HG03095 (cell line): ENCODE data around the gene HOXA7.

Source experiments
- ATAC-seq: cut with Tn5 transposase; IDR thresholded peaks from one replicate; pipeline ENCODE4 v1.9.1; 2021; ENCODE audit warnings: moderate library complexity; ENCODE audit not compliant: unreplicated experiment

The HOXA7 gene

DNA sequence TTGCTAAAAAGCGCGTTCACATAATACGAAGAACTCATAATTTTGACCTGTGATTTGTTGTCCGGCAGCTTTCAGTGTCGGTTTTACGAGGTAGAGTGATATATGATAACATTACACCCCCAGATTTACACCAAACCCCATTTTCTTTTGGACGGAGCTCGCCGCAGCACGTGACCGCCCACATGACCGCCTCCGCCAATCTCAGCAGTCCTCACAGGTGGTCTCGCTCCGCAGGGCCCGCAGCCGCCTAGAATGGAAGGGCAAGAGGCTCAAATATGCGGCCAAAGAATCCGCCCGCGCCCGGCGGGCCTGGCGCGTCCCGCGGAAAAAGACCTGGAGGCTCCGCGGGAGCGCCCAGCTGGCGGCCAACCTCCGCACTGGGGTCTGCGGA, at the start of gene HOXA7:
Gene HOXA7, minus strand, starts transcription at position 168 of the 391 bp plus-strand sequence. Its CDS starts 130 bp downstream, at position 38.
- no peak for ATAC-seq

DNA sequence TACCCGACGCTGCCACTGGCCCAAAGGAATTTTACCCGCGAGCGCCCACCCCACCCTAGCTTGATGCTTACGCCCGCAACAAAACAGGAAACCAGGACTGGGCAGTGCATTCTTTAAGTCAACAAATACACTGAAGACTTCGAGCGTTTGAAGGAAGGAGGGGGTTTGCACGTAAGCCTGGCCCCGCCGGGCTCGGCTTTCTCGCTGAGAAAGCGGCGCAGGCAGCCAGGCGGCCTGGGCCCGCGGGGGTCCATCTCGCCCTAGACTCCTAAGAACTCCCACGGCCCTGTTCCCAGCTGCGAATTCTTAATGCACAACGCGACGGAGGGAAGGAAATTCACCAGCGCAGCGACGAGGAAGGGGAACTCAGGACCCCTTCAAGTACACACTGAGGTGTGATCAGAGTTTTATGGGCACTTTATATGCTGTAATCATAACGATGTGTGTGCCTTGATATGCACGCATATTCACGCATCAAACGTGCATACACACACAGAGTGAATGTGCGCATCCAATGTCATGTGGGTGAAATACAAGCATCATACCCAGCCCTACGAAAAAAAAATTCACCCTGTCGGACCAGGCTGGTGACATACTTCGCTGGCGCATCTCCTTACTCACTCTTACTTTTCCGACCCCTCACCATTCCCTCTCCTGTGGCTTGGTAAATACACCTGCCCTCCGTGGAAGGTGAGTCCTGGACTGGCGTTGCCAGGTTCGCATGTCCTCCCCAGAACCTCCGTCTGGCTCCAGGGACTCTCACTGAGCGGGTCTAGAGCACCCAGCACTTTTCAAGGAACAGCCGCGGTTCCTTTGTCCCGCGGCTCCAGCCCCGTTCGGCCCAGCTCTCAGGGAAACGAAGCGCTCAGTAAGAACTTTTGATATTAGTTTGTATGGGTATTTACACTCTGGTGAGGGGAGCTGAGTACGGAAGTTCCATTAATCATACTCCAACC, 49.1 kb upstream of the HOXA7 start:
- ATAC-seq: no peak

DNA sequence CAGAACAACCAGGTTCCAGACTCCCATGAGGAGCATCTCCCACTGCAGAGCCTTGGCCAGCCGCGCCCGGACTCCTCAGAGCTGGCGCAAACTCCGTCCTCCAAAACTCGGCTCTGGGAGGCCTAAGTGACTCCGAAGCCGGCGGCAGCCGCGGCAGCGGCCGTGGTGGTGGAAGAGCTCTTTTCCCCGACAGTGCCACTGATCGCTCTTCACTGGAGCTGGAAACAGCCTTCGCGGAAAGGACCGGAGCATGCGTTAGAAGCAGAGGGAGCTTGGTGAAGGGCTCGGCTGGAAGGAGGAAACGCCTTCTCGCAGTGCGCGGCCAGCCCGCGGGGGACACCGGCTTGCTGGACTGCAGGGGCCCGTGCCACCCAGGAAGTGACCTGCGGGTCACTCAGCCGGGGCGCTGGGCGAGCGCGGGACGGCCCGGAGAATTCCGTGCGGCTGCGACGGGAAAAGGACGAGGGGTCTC, 48.4 kb upstream of the HOXA7 start:
- ATAC-seq: no peak

DNA sequence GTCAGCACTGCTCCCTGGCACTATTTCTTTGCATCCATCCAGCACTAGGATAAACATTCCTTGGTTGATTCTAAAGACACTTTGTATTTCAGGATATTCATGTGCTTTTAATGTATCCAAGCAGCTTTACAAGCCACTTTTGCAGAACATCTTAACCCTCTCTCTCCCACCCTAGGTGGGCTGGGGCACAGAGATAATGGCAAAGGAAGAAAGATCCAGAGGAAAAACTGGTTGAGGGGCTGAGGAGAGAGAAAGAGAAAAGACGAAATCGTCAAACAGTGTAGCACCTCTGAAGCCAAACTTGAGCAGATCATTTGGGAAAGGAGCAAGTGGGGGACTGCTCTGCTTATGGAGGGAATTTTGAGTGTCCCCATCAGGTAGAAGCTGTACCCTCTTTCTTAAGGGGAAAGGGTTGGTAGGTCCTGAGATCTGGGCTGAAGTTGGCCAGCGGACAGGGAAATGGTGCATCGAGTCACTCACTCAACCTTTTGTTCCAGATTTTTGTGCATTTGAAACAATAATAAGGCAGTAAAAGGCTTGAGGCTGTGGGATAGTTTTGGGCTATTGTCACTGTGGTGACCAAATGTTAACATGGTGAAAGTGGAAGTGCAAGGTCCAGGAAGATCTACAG, 47.6 kb upstream of the HOXA7 start:
- no peak for ATAC-seq

DNA sequence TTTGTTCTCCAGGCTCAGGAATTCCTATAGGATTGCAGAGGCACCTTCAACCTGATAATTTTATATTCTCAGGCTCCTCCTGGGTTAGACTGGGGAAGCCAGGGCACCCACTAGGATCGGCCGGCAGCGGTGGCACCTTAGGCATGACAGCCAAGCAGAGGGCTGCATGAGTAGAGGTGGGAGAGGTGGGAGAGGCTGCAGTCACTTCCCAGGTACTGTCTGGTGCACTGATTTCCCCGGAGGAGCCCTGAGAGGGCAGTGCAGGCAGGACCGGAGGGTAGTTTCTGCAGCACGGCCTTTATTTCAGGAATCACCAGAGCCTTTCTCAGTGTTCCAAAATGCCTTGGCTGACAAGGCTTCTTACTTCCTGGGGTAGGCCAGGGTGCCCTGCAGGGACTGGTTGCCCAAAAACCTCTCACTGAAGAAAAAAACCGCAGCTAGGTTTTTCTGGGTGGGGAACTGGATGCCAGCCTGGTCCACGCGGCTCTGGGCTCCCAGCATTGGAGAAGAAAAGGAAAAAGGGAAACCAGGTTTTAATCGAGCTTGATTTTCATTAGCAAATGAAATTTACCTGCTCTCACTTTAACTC, 47.0 kb upstream of the HOXA7 start:
- no peak for ATAC-seq

DNA sequence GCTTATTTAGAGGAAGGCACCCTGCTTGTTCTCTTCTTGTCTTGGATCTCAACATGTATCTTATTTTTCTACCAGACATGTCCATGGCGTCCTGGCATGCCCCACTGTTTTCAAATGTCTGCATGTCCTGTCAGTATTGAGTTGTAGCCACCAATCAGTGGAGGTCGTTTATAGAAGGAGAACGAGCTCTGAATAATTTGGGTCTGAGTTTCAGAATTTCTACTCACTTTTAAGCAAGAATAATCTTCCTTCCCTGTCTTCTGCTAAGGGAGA, 46.3 kb upstream of the HOXA7 start:
- no peak for ATAC-seq

DNA sequence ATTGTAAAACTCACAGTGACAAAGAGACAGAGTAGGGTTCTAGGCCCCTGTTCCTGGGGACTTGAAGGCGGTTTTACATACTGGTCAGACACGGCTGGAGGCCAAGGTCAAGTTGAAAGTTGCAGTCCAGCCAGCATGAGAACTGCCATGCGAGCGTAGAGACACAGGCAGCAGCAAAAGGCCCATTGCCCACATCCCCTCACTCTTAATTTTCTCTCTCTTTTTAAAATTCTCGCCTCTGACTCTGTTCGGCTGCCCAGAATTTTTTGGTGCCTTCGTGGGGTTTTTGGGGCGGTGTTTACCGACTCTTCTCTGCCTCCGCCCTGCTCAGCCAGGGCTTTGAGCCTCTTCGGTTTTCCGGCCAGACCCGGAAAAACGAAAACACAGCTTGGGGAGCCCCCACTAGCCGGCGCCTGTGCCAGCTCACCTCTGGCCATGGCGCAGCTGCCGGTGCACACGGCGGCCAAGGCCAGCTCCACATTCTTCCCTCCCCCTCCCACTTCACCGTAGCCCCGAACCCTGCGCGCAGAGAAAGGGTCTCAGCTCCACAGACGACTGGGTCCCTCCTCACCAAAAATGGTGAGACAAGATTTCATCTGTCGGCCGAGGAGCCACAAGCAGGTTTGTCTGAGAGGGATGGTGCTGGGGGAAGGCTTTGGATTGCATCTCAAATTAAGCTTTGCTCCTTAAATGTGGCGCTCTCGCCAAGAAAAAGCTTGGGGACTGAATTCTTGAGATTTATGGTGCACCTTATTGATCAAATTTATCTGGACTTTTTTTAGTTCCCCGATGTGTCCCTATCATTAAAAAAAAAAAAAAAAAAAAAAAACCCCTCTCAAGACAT, 45.8 kb upstream of the HOXA7 start:
- no peak for ATAC-seq

DNA sequence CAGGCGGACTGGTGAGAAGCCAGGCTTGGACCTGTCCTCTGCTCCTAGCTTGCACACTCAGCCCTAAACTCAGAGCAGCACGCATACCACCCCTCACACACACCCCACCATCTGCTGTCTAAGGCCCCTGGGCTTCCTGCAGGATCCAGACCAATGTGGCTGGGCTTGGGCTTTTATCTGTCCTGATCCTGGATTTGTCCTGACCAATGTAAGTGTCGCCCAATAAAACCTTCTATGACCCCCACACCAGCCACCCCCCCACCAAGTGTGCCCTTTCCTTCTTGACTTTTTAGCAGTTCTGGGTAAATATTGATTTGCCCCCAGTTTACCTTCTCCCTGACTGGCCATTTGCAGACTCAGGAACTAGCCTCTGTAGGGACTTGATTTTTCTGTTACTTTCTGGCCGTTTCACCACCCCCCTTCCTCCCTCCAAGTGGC, 45.1 kb upstream of the HOXA7 start:
- no peak for ATAC-seq

DNA sequence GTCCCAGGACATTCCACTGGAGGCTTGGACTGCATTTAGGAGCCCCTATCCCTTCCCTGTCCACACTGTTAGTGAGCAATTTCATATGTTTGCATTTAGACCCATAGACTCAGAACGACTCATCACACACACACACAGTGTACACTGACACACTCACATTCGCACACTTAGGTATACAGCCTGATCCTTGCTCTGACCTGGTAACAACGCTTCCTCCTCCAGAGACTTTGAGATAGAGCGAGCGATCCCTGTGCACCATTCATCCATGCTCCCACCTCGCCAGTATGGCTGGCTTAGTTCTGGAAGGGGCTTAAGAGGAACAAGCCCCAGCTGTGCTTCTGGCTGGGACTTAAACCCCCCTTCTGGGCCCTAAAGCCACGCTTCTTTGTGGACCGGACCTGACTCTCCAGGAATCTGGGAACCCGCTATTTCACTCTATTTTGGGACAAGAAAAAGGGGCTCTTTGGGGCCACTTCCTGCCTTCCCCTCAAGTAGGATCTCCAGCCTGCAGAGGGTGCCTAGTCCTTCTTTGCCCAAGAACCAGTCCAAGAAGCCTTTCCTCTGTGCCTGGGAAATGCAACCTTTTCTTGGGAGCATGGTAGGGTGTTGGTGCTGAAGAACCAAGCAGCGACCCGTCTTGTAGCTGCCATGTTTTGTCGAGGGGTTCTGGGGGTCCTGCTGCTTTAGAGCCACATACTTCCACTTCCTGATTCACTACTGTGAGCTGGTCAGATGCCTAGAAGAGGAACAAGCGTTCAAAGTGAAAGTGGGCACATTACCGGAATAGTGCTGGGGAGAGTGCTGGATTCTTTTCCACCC, 44.5 kb upstream of the HOXA7 start:
- ATAC-seq: no peak

DNA sequence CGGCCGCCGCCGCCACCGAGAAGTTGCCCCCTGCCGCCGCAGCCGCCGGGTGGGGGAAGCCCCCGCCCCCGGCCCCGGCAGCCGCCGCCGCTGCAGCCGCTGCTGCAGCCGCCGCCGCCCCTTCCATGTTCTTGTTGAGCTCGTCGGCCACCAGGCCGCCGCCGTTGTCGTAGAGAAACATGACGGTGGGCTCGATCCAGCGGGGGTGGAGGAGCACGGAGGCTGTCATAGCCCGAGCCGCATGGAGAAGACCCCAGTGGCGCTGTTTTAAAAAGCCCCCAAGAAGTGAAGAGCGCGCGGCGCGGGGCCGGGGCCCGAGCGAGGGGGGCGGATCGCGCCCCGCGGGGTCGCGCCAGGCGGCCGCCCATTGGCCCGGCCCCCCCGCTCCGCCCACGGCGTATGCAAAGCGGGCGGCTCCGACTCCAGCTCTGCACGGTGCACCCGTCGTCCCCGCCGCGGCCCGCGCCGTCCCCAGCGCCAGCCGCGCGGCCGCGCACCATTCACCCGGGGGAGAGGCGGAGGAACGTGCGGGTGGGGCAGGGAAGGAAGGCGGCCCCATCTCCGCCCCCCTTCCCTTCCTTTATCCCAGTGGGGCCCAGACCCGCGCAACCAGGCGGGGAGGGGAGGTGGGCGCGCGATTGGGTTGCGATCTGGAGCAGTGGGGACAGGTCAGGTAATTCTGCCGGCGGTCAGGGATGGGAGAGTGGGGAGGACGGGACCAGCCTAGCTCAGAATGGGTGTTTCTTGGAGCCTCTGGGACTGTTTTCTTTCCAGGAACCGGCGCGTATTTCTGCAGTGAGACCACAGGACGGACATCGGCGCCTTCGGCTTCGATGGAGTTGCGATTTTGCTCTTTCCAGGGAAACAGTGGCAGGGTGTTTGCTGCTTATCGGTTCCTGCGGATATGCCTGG, 43.6 kb upstream of the HOXA7 start, which contains the start of gene HOXA13:
Gene HOXA13, minus strand, starts transcription at position 243 of the 912 bp plus-strand sequence. Its CDS starts 14 bp downstream, at position 229.
- ATAC-seq: no peak

DNA sequence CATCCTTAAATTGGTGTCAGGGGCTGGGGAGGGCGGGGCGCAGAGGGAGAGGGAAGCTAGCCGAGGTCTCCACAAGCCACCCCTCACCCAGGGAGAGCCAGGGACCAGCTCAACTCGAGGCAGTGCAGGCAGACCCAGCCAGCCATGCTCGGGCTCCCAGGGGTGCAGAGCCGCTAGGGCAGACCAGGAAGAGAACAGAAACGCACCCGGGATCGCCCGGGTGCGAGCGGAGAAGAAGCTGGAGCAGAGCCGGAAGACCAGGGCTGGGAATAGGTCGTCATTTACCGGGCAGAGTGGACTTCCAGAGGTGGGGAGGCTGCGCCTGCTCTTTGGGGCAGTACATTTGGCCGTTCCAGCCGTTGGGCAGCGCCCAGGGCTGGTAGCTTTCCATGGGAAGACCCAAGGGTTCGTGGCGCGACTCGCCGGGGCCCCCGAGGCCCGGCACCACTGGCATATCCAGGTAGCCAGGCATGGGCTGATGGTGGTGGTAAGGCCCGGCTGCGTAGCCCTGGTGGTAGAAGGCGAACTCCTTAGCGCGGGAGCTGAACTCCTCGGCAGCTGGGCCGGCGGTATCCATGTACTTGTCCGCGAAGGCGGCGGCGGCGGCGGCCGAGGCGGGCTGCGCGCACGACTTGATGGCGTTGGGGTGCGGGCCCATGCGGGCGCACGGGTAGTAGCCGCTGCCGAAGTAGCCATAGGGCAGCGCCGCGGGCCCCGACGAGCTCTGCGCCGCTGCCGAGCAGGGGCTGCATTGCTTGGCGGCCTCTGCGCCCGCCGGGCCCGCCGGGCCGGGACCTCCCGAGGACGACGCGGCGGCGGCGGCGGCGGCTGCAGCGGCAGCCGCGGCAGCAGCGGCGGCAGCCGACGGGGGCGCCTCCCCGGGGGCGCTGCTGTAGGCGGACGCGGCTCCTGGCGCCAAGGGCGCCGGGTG, 42.7 kb upstream of the HOXA7 start:
- ATAC-seq: no peak

DNA sequence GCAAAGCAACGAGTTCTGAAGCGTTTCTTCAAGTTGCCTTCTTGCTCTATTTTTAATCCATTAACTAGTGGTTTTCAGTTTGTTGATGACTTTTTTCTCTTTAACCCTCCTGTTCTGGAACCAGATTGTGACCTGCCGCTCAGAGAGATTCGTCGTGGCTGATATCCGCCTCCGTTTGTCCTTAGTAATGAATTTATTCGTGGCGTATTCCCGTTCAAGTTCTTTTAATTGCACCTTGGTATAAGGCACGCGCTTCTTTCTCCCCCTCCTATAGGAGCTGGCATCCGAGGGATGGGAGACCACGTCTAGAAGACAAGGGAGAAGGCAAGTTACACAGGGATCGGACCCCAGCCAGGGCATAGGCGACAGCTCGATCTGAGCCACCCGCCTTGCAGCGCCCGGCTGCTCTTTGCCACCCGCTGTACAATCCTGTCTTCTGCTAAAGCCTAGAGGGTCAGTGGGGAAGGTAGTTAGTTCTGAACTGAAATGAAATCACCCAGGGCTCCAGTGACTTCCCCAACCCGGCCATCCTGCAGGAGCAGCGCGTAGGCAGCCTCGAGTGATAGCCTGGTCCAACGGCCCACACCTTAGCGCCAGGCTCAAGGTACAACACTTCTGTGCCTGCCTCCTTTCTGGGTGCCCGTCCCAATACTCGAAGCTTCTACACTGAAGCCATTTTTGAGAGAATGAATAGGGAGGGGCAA, 41.8 kb upstream of the HOXA7 start:
- ATAC-seq: no peak

DNA sequence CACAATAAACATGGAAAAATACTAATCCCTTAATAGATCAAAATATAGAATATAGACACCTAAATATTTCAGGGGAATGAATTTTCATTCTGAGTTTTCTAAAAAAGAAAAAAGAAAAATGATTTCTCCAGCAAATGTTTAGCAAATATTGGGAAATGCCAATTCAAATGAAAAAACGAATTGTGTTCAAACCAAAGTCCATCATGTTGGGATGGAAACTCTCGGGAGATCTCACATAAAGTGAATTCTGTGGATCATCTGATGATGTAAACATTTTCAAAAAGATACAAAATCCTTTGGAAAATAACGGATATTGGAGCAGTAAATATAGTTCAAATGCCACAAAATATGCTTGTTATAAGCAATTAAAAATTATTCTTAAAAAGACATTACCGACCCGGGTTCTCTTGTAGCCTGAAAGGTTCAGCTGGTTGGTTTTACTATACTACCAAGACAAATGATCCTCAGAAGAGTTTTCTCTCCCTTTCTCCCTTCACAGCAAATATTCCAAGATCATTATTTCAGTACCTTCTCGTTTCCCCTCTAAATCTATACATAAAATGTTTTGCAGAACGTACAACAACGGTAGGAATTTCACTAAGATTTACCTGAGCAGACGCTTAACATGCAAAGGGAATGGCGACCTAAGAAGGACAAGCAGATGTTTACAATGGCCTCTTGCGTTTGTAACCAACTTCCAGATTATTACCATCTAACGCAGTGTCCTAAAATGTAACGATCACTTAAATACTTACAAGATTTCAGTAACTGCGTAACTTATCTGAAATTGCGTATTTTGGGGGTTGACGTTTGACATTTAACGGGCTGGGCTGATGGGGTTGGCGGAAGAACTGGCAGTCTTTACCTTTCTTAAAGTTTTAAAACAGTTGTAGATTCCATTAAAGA, 40.9 kb upstream of the HOXA7 start:
- no peak for ATAC-seq

DNA sequence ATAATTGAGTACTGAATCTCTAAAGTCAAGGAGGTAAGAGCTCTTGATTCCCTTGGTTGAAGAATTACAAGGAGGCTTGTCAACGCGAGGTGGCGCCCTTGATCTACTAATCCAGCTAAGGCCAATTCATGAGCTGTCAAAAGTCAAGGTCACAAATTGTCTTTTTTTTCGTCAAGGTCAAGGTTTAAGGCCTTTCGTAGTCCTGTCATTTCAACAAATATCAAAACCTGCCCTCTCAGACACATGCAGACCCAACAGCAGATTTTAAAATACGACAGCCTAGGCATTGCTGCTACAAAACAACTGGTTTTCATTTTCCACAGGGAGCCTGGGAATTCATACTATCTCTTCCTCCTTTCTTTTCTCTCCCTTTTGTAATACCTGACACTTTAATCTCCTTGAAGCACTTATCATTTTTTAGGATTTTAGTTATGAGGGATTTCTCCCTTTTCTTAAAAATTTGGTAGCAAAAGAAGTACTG, 39.9 kb upstream of the HOXA7 start:
- ATAC-seq: no peak

DNA sequence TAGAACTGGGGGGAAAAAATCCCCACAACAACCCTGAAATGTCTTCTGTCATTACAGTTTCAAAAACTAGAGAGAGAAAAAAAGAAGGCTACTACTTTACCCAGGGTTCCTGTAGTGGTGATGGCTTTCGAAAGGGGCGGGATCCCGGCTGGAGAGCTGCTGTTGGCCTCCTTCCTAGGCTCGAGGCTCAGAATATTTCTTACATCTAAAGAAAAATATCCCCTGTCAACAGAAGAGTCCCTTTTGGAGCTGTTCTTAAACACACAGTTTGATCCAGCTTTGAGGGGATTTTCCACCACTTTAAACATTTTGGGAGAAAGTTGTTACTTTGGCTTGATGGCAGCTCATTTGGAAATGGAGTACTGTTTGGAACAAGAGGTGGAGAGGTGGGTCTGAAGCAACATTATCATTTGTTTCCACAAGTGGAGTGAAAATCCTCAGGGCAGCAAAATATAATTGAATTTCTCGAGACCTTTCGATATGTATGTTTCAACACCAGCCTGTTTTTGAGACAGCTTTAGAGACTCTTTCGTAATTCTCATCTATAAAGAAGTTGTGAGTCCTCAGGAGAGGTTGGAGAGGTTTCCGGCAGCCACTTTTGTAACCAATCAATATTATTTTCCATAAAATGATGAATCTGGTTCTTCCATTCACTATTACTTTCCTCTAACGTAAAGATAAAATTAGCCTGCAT, 38.4 kb upstream of the HOXA7 start:
- ATAC-seq: no peak

DNA sequence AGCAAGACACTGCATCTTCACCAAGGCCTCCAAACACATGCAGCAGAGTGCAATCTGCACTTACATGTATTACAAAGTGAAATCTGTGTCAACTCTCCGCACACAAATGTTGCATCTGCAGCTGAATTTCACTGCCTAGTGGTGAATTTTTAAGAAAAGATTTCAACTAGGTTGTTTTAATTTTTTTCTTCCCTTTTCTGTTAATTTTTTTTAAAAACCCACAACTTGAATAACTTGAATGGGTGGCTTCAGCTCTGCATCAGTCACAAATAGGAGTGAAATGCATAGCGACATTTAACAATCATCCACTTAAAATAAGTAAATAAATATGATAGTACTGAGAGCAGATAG, 37.5 kb upstream of the HOXA7 start:
- ATAC-seq: no peak
